Measurements from ENCODE around the gene TGFBR3.

Gene TGFBR3

GRCh38 chr1:91803847-91804545 lies 82.0 kb downstream of the TGFBR3 start:
- DNase-seq = no peak

DNA sequence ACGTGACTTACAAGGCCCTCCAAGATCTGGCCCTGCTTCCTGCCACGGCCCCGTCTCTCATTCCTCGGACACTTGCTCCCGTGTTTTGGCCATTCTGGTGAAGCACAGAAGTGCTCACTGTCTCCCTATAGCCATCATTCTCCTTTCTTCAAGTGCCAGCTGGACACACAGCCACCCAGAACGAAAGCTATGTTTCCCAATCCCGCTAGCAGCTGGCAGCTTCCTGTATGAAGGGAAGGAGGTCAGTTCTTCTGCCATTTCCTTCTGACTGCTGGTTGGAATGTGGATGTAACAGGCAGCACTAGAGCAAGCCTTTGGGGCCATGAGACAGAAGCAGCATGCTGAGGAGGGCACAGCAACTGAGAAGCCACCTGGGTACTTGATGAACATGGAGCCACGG lies 82.8 kb downstream of the TGFBR3 start:
- no peak for DNase-seq

- DNase-seq = no peak
Measured at GRCh38 chr1:91801496-91802115, 84.3 kb downstream of the TGFBR3 start.

GRCh38 chr1:91799863-91800262 lies 86.1 kb downstream of the TGFBR3 start:
- DNase-seq = no peak

- no peak for DNase-seq
Measured at GRCh38 chr1:91799159-91799558, 86.8 kb downstream of the TGFBR3 start.

- DNase-seq = no peak
Measured at GRCh38 chr1:91798740-91799139, 87.2 kb downstream of the TGFBR3 start.

DNA sequence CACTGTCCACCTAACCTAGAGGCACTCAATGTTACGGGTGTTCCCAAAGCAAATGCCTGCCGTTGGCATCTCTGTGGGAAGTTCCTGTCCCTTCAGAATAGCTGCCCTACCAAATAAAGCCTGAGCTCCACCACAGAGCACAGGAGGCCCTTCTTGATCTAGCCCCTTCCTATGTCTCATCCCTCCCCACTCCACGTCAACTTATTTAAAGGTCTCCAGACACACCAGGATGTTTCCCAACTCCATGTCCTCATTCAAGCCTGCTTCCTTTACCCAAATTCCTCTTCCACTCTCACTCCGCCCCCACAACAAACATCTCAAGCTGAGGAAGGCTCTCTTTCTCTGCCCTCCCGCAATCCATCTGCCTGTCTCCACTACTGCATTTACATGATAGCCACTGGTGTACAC lies 87.7 kb downstream of the TGFBR3 start:
- no peak for DNase-seq

DNA sequence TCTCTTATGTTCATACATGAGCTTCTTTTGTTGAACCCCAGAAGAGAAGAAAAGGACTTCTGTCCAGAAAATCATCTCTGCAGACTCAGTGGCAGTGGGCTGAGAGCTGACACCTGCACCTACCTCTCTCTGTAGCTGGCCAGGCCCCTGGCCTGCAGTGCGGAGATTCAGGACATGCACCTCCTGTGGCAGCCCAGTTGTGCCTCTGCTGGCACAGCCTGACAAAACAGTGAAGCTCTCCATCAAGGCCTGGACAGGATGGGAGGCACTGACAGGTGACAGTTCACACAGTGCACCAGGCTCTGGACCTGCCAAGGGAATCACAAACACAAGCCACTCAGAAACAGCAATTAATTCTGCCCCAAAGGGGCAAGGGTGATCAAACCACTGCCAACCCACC lies 88.8 kb downstream of the TGFBR3 start:
- DNase-seq = no peak

GRCh38 chr1:91796390-91796654 lies 89.6 kb downstream of the TGFBR3 start:
- no peak for DNase-seq

DNA sequence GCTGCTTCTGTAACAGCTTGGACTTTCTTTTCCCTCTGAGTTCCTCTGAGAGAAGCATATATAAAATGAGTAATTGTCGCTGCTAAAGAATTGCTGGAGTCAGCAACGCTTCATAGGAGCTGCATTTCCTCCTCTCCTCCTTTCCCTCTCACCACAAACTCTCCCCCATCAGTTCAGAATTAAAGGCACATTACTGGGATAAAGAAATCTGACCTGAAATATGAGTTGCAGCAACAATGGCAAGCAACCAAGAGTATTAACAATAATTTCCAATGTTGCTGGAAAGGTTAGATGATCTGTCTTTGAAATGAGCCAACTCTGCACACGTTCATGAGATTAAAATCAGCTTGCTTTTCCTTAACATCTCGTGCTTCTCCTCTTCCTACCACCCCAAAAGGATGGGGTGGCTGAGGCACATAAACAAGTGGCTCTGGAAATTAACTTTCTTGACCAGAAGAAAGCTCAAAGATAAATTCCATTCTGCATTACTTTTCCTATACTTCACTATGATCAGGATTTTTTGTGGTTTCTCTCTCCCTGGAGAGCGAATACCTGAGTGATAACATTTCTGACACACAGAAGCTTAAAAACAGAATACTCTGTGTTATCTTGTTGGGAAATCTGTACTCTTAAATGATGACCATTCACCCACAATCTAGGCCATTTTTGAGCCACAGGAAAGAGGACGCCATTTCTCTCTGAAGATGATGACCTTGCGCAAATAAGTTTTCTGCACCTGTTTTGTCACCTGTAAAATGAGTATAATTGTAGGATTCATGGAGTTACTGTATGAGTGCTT lies 90.2 kb downstream of the TGFBR3 start:
- DNase-seq = no peak

- no peak for DNase-seq
Measured at GRCh38 chr1:91793877-91794276, 92.1 kb downstream of the TGFBR3 start.

DNA sequence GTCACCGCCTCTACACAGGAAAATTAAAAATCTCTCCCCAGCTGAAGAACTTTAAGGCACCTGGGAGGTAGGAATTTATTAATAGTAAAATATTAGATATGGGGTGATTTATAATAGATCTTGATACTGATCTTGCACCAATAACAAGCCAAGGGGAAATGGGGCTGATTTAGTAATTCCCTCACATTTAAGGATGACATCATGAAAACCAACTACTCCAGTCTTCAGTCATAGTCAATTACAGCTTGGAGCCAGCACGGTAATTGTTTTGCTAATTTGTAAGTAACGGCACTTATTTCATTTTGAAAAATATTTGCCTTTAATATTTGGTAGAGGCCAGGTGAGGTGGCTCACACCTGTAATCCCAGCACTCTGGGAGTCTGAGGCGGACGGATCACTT lies 92.8 kb downstream of the TGFBR3 start:
- DNase-seq = no peak

GRCh38 chr1:91792489-91793071 lies 93.4 kb downstream of the TGFBR3 start:
- DNase-seq = no peak

DNA sequence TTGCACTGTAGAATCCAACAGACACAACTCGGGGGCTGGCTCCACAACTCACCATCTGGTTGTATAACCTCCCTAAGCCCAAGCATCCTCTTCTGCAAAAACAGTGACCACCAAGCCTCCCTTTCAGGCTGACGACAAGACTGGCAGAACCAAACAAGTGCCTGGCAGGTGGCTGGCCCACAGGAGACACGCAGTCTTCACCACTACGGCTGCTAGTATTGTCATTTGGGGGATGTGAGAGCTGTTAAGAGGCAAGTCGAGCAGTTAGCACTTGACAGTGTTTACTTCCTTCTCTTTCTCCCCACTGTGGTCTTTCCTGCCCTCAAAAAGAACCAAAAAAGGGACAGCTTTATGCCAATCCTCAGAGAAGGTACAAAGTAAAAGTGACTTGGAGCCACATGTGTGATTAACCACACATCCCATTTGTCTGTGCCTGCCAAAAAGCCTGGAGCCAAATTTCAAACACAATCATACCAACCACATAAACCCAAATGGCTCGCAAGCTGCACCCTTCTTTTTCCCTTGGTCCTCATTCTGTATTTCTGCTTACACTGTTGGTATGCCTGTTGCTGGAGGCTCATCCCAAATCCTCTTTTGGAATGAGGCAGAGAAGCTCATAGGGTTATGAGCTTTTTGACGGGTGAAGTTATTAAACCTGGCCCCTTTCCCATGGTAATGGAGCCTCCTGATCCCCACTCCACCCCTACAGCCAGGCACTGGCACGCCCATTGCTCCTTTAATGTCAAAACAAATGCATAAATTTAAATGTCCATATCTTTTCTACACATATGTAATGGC lies 94.1 kb downstream of the TGFBR3 start:
- DNase-seq = no peak

GRCh38 chr1:91791103-91791502 lies 94.8 kb downstream of the TGFBR3 start:
- DNase-seq = no peak

DNA sequence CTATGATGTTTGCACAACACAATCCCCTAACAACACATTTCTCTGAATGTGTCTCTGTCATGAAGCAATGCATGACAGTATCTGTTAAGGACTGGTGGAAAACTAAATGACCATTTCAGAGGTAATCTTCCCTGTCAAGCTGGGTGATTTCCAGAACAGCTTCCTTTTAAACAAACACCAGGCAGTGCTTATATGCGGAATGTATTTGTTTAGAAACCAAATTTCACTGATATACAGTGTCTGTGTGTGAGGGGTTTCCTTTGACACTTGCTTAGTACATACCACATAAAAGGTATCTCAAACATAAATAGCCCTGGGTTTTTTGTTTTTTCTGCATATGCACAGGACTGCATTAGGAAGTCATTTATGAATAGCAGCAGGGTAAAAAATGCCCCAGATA lies 95.6 kb downstream of the TGFBR3 start:
- no peak for DNase-seq

DNA sequence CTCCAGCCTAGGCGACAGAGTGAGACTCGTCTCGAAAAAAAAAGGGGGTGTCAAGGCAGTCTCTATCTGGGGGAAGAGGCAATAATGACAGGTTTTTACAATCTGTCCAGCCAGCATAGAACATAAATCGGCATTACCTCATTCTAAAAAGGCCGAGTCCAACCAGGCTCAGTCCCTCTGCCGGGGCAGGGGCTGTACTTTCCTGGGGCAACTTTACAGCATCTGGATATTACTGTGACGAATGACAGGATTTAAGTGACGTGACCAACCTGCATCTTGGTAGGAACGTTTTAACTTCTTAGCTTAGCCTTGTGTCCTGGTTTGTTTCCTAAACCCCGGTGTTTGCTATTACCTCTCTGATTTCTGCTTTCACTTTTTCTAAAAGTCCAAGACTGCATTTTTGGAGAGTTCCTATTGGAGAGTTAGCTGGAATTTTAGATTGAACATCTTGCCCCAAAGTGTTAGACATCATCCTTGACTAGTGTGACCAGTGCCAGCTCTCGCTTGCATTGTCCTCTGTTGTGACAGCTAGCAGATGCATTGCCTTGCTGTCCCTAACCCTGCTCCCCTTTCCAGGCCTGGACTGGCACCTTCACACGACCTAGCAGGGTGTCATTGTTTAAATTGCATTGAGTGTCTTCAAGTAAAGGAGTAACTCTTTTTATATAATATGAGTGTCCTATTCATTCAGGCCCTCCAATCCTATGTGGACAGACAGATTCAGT lies 96.5 kb downstream of the TGFBR3 start:
- DNase-seq = no peak

DNA sequence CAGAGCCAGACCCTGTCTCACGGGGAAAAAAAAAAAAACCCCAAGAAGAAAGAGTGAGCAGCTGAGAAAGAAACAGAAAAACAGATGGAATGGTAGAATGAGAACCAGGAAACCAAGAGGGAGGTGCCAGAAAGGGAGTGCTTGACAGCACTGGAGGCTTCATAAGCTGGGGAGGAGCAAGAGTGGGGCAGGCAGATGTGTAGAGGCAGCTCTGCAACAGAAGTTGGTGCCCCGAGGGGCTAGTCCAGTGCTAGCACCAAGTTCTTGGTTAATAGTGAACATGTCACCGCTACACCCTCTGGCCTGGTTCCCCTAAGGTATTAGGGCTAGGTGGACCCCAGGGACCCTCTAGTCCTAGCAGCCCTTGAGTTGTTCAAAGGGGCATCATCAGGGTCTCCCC lies 98.0 kb downstream of the TGFBR3 start:
- no peak for DNase-seq

DNA sequence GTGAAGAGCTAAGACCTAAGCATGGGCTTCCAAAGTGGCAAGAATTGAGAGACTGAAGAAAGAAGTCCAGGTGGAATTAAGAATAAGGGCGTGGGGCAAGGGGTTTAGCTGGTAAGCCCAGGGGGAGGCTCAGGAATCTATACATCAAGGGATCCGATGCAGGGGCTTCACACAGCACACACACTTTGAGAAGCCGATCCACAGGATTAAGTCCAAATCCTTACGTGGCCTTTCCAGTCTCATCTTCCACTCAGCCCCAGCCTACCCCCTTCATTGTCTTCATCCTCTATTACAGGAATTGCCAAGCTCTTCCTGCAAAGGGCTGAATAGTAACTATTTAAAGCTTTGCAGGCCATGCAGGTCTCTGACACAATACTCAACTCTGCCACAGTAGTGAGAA lies 101.3 kb downstream of the TGFBR3 start:
- DNase-seq = no peak

DNA sequence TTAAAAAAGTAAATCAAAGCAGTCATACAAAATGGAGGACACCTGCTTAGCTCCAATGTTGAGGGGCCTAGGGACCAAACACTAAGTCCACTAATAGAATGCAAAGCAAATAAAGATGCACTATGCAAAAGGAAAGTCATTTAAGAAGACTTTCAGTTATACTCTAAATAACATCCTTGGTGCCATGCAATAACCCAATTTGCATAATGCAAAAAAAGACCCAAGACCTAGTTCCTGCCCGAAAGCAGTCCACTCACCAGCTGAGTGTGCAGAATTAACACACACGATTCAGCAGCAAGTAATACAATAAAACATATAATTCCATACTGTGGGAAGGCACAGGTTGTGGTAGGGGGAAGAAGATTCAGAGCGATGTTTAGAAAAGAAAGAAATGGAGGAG lies 101.8 kb downstream of the TGFBR3 start:
- DNase-seq = no peak
